ELF-1 (cell line): ENCODE data around the gene EFNB3.
A peak's percentile ranks its signal among the peaks of the same experiment; 100 is the strongest.

Source experiments
- DNase-seq: peaks from one replicate; pipeline ENCODE4 v3.0.0-alpha.2; 2016; ENCODE audit warnings: low read depth, low spot score

Gene EFNB3, protein sequence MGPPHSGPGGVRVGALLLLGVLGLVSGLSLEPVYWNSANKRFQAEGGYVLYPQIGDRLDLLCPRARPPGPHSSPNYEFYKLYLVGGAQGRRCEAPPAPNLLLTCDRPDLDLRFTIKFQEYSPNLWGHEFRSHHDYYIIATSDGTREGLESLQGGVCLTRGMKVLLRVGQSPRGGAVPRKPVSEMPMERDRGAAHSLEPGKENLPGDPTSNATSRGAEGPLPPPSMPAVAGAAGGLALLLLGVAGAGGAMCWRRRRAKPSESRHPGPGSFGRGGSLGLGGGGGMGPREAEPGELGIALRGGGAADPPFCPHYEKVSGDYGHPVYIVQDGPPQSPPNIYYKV

DNA sequence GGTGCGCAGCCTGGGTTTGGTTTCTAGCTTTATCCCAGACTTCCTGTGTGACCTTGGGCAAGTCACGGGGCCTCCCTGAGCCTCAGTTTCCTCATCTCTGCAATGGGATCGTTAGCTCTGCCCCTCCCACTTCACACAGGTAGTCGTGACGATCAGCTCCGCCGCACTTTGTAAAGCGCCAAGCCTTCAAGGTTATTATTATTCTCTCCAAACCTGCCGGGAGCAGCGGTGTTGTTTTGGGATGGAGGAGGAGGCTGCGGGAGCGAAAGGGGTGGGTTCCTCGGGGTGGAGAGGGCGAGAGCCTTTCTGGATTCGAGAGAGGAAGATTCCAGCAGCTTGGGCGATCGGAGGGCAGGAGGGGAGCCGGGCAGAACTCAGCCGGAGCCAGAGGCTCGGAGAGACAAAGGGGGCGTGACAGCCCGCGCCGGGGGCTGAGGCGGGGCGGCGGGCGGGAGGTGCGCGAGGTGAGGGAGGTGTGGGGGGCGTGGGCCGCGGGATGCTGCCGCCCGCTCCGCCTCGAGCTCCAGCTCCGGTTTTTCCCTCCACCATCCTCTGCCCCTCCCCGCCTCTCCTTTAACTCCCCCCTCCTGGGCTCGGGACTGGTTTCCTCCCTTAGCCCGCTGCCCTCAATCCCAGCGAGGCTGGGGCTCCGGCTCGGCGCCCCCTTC is at the start of gene EFNB3:
TSS of gene EFNB3 (plus strand) at position 602 of the 668 bp plus-strand sequence. CDS start 397 bp downstream, outside the sequence.
- DNase-seq: peak; percentile 86

DNA sequence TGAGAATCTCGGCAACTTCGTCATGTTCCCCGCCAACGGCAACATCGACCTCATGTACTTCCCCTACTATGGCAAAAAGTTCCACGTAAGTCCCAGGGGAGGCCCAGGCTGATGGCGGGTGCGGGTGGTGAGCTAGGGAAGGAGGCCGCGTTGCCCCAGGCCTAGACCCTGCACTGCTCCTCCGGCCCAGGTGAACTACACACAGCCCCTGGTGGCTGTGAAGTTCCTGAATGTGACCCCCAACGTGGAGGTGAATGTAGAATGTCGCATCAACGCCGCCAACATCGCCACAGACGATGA is 49.5 kb upstream of the EFNB3 start:
- DNase-seq: no peak

DNA sequence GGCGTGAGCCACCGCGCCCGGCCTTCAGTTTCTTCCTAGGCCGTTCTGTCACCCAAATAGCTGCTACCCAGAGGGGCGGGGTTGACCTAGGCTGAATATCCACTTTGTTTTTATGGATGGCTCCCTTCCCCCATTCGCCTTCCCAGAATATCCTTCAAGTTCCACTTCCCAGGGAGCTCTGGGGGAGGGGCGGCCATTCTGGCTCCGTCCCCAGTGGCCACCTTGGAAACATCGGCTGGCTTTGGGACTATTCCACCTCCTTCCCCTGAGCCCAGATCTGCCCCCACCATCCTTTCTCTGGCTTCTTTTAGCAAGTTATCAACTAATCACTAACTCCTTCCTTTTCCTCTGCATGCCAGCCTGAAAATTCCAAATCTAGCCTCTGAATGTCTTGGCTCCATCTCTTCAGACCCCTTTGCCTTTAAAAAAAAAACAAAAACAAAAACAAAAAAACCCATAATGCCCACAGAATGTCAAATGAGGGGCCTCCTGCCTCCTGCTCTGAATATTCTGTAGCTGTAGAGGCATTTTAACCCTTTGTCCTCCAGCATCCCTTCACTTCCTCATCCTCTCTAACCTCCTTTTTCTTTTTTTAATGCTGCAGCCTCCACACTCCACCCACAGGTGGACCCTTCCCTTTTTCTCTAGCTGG is 47.9 kb upstream of the EFNB3 start:
- DNase-seq: peak; percentile 94

DNA sequence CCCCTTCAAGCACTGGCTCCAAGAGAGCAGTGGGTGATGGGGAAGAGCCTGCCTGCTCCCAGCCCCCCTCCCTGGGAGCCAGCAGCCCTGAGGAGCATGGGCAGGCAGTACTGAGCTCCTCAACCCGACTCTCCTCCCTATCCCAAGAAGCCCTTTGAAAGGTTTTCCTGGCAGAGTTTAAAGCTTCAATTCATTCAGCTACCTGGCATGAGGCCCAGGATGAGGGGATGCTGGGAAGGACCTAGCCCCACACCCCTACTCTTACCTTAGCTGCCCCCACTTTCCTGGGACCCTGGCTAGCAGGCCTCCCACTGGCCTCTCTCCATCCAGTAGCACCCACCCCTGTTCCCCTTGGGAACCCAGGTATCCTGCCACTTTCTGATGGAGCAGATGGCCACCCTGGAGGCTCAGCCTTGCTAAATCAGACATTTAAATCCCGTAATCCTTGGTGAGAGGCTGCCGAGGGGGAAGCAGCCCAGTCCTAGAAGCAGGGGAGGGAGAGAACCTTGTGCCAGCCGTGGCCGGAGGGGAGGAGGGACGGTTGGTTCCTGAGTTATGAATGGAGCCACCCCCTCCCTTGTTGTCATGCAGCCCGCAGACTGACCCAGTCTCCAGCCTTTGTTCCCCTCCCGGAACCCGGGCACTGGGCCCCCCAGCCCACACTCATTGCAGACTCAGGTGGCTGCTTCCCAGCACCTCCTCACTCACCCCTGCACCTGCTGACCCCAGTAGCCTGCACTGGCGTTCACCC is 37.2 kb upstream of the EFNB3 start:
- no peak for DNase-seq

DNA sequence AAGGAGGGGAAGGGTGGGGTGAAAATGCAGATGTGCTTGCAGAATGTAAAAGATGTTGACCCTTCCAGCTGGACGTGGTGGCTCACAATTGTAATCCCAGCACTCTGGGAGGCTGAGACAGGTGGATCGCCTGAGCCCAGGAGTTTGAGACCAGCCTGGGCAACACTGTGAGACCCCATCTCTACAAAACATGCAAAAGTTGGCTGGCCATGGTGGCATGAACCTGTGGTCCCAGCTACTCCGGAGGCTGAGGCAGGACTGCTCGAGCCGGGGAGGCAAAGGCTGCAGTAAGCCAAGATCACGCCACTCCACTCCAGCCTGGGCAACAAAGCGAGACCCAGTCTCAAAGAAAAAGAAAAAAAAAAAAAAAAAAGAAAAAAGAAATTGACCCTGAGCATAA is 36.5 kb upstream of the EFNB3 start:
- no peak for DNase-seq

DNA sequence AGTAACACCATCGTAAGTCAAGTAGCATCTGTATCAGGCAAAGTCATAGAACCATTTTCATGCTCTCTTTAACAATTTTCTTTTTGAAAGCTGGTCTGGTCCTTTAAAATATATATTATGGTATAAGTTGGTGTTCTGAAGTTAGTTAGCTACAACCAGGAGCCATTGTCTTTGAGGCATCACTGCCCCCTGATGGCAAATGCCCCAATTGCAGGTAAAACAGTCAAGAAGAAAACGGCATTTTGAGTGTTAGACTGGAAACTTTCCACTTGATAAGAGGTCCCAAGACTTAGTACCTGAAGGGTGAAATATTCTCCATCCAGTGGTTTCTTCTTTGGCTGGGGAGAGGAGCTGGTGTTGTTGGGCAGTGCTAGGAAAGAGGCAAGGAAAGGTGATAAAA is 31.8 kb upstream of the EFNB3 start:
- DNase-seq: peak; percentile 70

DNA sequence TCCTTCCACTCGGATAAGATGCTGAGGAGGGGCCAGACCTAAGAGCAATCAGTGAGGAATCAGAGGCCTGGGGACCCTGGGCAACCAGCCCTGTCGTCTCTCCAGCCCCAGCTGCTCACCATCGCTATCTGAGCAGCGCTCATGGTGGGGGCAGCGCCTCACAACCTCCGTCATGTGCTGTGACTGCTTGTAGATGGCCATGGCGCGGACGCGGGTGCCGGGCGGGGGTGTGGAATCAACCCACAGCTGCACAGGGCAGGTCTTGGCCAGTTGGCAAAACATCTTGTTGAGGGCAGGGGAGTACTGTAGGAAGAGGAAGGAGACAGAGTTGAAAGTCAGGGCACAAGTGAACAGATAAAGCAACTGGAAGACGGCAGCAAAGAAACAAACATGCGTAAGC is 30.1 kb upstream of the EFNB3 start:
- no peak for DNase-seq

DNA sequence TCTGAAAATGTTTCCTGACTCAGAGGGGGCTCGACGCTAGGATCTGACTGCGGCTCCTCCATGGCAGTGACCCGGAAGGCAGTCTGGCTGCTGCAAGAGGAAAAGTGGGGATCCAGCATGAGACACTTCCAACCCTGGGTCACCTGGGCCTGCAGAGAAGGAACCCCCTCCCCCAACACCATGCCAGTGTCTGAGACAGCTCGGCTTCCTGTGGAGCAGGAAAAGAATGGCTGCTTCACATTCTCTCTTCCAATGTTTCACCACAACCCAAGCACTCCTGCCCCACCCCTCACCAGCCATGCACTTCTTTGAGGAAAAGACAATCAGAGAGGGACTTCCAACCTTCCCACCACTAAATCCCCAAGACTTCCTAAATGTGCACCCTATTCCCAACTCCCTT is 28.5 kb upstream of the EFNB3 start:
- peak; percentile 33 for DNase-seq

DNA sequence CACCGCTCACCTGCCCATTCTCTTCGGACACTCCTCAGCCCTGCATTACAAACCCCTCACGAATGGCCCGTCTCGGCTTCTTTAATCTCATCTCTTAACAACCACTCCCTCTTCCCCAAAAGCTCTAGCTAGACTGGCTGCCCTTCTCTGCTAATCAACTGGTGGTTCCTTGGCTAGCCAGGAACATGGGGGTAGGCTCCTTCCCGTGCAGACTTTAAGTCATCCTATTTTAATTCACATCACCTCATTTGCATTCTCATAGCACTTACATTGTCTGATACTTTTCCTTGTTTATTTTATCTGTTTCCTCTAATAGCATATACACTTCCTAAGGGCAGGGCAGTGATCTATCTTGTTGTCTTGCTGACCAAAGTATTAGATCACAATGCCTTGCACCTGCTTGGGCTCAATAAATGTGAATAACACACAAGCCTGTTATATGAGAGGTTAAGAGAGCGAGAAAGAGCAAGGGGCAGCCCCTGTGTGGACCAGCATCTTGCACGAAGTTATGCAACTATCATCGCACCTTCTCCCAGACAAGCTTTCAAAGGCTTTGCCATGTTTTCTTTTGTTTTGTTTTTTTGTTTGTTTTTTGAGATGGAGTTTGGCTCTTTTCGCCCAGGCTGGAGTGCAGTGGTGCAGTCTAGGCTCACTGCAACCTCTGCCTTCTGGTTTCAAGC is 27.5 kb upstream of the EFNB3 start:
- peak; percentile 73 for DNase-seq

DNA sequence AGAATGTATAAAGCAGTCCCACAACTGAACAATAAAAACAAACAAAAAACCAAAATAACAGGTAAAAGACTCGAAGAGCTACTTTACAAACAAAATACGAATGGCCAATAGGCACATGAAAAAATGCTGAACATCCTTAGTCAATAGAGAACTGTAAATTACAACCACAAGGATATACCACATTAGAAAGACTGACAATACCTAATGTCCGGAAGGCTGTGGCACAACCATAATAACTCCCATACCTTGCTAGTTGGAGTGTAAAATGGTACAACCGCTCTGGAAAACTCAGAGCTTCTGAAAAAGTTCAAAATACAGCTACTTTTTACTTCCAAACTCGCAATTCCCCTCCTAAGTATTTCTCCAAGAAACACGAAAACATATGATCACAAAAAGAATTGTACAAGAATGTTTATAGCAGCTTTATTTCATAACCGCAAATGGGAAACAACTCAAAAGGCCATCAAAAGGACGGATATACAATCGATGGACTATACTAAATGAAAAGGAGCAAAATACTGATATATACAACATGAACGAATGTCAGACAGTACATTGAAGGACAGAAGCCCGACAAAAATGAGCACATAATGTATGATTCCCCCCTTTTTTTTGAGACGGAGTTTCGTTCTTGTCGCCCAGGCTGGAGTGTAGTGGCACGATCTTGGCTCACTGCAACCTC is 20.0 kb upstream of the EFNB3 start:
- DNase-seq: no peak

DNA sequence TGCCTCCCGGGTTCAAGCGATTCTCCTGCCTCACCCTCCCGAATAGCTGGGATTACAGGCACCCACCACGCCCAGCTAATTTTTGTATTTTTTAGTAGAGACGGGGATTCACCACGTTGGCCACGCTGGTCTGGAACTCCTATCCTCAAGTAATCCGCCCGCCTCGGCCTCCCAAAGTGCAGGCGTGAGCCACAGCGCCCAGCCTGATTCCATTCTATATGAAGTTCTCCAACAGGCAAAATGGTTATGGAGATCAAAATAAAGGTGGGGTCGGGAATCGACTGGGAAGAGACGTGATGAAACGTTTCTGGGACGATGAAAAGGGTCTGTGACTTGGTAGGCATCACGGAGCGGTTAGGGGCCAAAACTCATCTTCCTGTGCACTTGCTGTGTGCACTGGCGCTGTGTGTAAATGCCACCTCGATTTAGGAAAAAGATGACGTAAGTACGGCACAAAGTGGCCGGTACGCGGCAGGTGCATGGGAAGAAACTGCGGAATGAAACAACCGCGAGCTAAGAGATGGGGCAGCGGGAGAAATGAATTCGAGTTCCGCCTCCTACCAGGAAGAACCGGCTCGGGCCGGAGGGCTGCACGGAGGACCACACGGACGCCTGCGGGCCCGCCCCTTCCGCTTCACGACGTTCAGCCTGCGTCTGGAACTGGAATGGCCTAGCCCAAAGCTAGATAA is 19.3 kb upstream of the EFNB3 start:
- DNase-seq: peak; percentile 98

DNA sequence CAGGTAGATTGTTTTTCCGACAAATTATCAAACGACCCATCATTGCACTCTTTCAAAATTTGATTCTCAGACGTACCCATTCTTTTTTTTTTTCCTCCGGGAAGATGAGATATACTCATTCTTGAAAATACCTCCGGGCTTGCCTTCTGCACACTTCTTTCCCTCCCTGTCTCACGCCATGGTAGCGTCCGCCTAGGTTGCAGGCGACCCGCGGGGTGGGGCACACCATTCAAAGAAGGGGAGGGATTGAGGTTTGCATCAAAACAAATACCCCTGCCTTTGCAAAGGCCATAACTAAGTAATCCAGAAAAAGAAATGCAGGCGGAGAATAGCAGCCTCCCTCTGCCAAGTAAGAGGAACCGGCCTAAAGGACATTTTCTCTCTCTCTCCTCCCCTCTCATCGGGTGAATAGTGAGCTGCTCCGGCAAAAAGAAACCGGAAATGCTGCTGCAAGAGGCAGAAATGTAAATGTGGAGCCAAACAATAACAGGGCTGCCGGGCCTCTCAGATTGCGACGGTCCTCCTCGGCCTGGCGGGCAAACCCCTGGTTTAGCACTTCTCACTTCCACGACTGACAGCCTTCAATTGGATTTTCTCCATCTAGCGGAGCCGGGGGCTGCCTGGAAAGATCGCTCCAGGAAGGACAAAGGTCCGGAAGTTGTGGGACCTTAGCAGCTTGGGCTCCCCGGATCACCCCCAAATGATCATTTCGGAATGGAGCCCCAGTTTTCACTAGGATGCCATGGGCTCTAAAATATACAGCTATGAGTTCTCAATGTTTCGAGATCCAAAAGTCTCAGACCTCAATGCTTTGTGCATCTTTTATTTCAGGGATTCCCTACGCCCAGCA is 18.6 kb upstream of the EFNB3 start:
- DNase-seq: peak; percentile 95

DNA sequence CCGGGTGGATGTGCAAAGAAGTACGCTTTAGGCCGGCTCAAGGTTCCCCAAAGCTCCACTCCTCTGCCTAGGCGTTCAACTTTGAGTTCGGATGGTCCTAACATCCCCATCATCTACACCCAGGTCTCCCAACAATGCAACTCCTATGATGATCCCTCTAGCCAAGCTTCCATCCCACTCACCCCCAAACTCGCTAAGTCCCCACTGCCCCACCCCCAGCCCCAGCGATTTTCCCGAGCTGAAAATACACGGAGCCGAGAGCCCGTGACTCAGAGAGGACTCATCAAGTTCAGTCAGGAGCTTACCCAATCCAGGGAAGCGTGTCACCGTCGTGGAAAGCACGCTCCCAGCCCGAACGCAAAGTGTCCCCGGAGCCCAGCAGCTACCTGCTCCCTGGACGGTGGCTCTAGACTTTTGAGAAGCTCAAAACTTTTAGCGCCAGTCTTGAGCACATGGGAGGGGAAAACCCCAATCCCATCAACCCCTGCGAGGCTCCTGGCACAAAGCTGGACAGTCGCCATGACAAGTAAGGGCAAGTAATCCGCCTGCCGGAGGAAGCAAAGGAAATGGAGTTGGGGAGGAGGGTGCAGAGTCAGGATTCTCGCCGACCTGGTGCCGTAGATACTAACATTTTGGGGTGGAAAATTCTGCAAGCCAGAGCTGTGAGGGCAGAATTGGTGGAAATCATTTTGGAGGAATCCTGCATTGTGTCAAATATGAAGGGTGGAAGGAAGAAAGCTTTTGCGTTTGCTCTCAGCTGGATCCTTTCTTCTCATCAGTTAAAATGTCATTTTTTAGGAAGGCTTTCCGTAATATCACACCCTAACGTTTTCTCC is 17.7 kb upstream of the EFNB3 start, which contains the start of gene TP53:
TSS of gene TP53 (minus strand) at position 419 of the 836 bp plus-strand sequence. CDS start 10,896 bp downstream, outside the sequence.
- DNase-seq: peak; percentile 95

DNA sequence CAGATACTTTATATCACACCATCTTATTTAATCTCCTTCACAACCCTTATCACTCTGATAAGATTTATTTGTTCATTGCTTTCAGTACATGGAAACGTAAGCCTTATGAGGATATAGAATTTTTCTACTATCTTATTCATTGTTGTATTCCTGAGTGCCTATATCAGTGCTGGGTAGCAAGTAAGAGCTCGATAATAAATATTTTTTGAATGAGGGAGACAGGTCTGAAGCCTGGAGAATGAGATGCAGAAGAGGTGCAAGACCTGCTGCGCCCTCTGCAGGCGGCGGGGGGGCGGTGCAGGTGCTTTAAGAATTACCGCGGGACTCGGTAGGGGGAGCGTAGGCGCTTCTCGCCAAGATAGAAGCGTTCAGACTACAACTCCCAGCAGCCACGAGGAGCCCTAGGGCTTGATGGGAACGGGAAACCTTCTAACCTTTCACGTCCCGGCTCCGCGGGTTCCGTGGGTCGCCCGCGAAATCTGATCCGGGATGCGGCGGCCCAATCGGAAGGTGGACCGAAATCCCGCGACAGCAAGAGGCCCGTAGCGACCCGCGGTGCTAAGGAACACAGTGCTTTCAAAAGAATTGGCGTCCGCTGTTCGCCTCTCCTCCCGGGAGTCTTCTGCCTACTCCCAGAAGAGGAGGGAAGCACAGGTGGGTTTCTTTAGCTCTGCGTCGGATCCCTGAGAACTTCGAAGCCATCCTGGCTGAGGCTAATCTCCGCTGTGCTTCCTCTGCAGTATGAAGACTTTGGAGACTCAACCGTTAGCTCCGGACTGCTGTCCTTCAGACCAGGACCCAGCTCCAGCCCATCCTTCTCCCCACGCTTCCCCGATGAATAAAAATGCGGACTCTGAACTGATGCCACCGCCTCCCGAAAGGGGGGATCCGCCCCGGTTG is 16.8 kb upstream of the EFNB3 start, which contains the start of gene WRAP53:
TSS of gene WRAP53 (plus strand) at position 570 of the 900 bp plus-strand sequence. CDS start at position 742, 172 bp downstream.
- DNase-seq: peak; percentile 100

DNA sequence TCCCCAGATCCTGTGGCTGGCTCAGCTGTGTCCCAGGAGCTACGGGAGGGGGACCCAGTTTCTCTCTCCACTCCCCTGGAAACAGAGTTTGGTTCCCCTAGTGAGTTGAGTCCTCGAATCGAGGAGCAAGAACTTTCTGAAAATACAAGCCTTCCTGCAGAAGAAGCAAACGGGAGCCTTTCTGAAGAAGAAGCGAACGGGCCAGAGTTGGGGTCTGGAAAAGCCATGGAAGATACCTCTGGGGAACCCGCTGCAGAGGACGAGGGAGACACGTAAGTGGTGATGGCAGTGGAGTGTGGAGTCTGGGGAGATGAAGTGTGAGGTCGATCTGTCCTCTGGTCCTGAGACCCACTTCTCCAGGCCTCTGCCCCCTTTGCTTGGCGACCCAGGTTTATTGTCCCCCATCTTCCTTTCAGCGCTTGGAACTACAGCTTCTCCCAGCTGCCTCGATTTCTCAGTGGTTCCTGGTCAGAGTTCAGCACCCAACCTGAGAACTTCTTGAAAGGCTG is 16.1 kb upstream of the EFNB3 start:
- no peak for DNase-seq

DNA sequence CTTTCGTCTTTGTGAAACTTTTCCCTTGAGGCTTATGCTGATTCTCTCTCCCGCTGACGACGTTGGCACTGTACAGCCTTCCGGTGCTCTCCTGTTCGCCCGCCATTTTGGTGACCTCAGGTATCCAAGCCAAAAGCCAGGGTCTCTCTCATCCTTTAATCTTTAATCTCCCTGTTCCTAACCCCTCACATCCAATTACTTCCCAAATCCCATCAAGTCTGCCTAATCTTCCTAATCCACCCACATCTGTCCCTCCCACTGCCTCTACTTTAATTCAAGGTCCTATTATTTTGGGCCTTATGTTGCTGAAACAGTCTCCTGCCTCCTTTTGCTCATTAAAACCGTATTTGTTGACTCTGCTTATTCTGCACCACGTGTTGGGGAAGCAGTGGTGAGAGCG is 9.4 kb upstream of the EFNB3 start:
- no peak for DNase-seq
